K562 (cell line): ENCODE data around the gene MCC. TPM values are rescaled to one million over a fixed set of nuclear protein-coding genes. Genes with fewer than 3 reads are reported as not detected.

Experiments
- ATAC-seq: fragments of 200-7000 bp; cut with Tn5 transposase; 3 replicates; pipeline ENCODE4 v1.9.1; 2020; ENCODE audit warnings: moderate library complexity
- BruUV-seq: library from RNA; stranded (reverse); fragments of 400-500 nt; replicated peaks from 2 replicates; lab custom pipeline; 2021; lab: Mats Ljungman, UMichigan
- CTCF ChIA-PET: fragments of 300-600 bp; formaldehyde crosslinking; extraction: SDS; loops from one replicate; lab custom pipeline; 2021; ENCODE audit warnings: low intra/inter-chr PET ratio; lab: Yijun Ruan, JAX
- POLR2A ChIA-PET: fragments of 300-600, 350-650 bp; sonication (Branson Sonifier 250); formaldehyde crosslinking; extraction: SDS; loops from one replicate; lab custom pipeline; 2021; ENCODE audit warnings: antibody characterized with exemption, inconsistent platforms; lab: Yijun Ruan, JAX
- DNase-seq, 4 experiments: peaks; one replicate each; pipeline versions ENCODE4 v3.0.0 to v3.0.0-alpha.2; 2011 to 2018; ENCODE audit warnings: low spot score in 3 of 4, mixed read lengths in 3 of 4; ENCODE audit errors: extremely low read depth in 1 of 4
- FAIRE-seq: peaks from 2 replicates; lab custom pipeline; 2011; peaks lifted over from hg19 to GRCh38; lab: Jason Lieb, UNC
- H2AFZ ChIP-seq: 2 replicates; pipeline ENCODE4 v1.6.0; 2011; ENCODE audit warnings: low read depth, low read length, control low read depth, inconsistent platforms
- H3K27ac ChIP-seq: fragments of 200-600 bp; 3 replicates; pipeline ENCODE4 v1.8.0; 2011; ENCODE audit warnings: low read depth, mild to moderate bottlenecking, control low read depth, inconsistent platforms, low read length, moderate library complexity, mixed read lengths; ENCODE audit errors: extremely low read depth
- H3K27me3 ChIP-seq, 2 experiments: fragments of 300-600 bp in 1 of 2; 2 replicates in 1 of 2; 3 replicates in 1 of 2; pipeline versions ENCODE4 v1.6.0 to v1.8.0; 2011; ENCODE audit warnings: inconsistent platforms in 2 of 2, low read length in 2 of 2, mild to moderate bottlenecking in 1 of 2, mixed read lengths in 1 of 2, moderate library complexity in 1 of 2; ENCODE audit not compliant: control insufficient read depth in 2 of 2, insufficient read depth in 2 of 2
- H3K36me3 ChIP-seq: fragments of 300-600 bp; 3 replicates; pipeline ENCODE4 v1.8.0; 2011; ENCODE audit warnings: mild to moderate bottlenecking, low read length, inconsistent platforms; ENCODE audit not compliant: control insufficient read depth, insufficient read depth
- H3K4me1 ChIP-seq, 2 experiments: fragments of 200-600 bp in 1 of 2; replicated peaks in 1 of 2; 2 replicates in 1 of 2; 3 replicates in 1 of 2; pipeline versions ENCODE4 v1.5.1 to v1.8.0; 2011; ENCODE audit warnings: inconsistent platforms in 2 of 2, low read length in 2 of 2, mild to moderate bottlenecking in 1 of 2, mixed read lengths in 1 of 2, moderate library complexity in 1 of 2; ENCODE audit not compliant: control insufficient read depth in 2 of 2, insufficient read depth in 2 of 2
- H3K4me2 ChIP-seq: 2 replicates; pipeline ENCODE4 v1.6.1; 2011; ENCODE audit warnings: low read length, control low read depth, inconsistent platforms, mixed read lengths; ENCODE audit not compliant: insufficient read depth
- H3K4me3 ChIP-seq: fragments of 200-600 bp; sonication (generic), shearing (Covaris generic); 2 replicates; pipeline ENCODE4 v1.5.1; 2016; ENCODE audit warnings: control low read depth, inconsistent platforms
- H3K79me2 ChIP-seq: fragments of 200-600 bp; 3 replicates; pipeline ENCODE4 v1.8.0; 2011; ENCODE audit warnings: low read length, inconsistent platforms; ENCODE audit not compliant: control insufficient read depth, insufficient read depth
- H3K9ac ChIP-seq, 2 experiments: 2 replicates each; pipeline versions ENCODE4 v1.6.0 to v1.6.1; 2011; ENCODE audit warnings: low read depth in 2 of 2, low read length in 2 of 2, control low read depth in 1 of 2, inconsistent platforms in 1 of 2, mild to moderate bottlenecking in 1 of 2, mixed read lengths in 1 of 2; ENCODE audit not compliant: insufficient read depth in 1 of 2
- H3K9me1 ChIP-seq: one replicate; pipeline ENCODE4 v1.6.0; 2011; ENCODE audit warnings: inconsistent platforms, mild to moderate bottlenecking, low read length, moderate library complexity; ENCODE audit not compliant: control insufficient read depth, insufficient read depth
- H3K9me3 ChIP-seq: replicated peaks from 2 replicates; pipeline ENCODE4 v1.5.1; 2011; ENCODE audit warnings: low read depth, low read length, inconsistent platforms; ENCODE audit not compliant: control insufficient read depth, insufficient read depth
- H4K20me1 ChIP-seq: replicated peaks from 2 replicates; pipeline ENCODE4 v1.6.1; 2011; ENCODE audit warnings: low read length, inconsistent platforms, mixed read lengths; ENCODE audit not compliant: control insufficient read depth, insufficient read depth
- AFF1 ChIP-seq, 2 experiments: fragments of 450-650 bp; IDR thresholded peaks; 2 replicates each; pipeline ENCODE4 v1.6.1; 2018; ENCODE audit warnings: mild to moderate bottlenecking in 2 of 2, low read depth in 1 of 2; ENCODE audit not compliant: partially characterized antibody in 2 of 2
- ATF3 ChIP-seq, 2 experiments: fragments of 450-650 bp in 1 of 2; sonication (generic) in 1 of 2; formaldehyde crosslinking in 1 of 2; IDR thresholded peaks in 1 of 2; conservative IDR thresholded peaks in 1 of 2; 2 replicates each; pipeline versions ENCODE4 v1.6.1 to v1.8.1; 2016 to 2023; ENCODE audit warnings: mild to moderate bottlenecking in 2 of 2, moderate library complexity in 2 of 2, inconsistent platforms in 1 of 2, missing genetic modification reagents in 1 of 2
- C11orf30 ChIP-seq: fragments of 450-650 bp; IDR thresholded peaks from 2 replicates; pipeline ENCODE4 v1.6.1; 2016; ENCODE audit warnings: low read depth, mild to moderate bottlenecking
- KDM5B ChIP-seq: fragments of 200-600 bp; sonication (generic); IDR thresholded peaks from 2 replicates; pipeline ENCODE4 v1.6.1; 2012; ENCODE audit warnings: low read depth, mild to moderate bottlenecking, moderate library complexity, low read length, control low read depth, inconsistent platforms; ENCODE audit not compliant: insufficient replicate concordance
- MAFF ChIP-seq: IDR thresholded peaks from 2 replicates; pipeline ENCODE4 v1.6.1; 2012; ENCODE audit warnings: low read length, improper control_type of control experiment
- MAFK ChIP-seq: IDR thresholded peaks from 2 replicates; pipeline ENCODE4 v1.6.1; 2011; ENCODE audit warnings: low read length, improper control_type of control experiment
- SLC30A9 ChIP-seq: fragments of 250-450 bp; sonication (Bioruptor Pico); IDR thresholded peaks from 2 replicates; pipeline ENCODE4 v1.8.0; 2022; ENCODE audit warnings: mild to moderate bottlenecking, moderate library complexity
- SMARCC2 ChIP-seq: fragments of 450-650 bp; IDR thresholded peaks from 2 replicates; pipeline ENCODE4 v1.6.1; 2017; ENCODE audit warnings: antibody characterized with exemption, moderate library complexity, mild to moderate bottlenecking, low read depth
- TEAD4 ChIP-seq, 2 experiments: sonication (generic) in 1 of 2; formaldehyde crosslinking in 1 of 2; IDR thresholded peaks; 2 replicates each; pipeline versions ENCODE4 v1.6.1 to v1.8.0; 2012 to 2022; ENCODE audit warnings: borderline replicate concordance in 1 of 2, inconsistent platforms in 1 of 2, low read length in 1 of 2, mild to moderate bottlenecking in 1 of 2, missing genetic modification reagents in 1 of 2
- WGBS: fragments of 100-300 bp; shearing (Covaris generic); methylation state at CpG from one replicate; pipeline ENCODE4 v1.1.6; 2016; ENCODE audit warnings: low coverage, mixed read lengths; ENCODE audit not compliant: insufficient coverage; ENCODE audit errors: missing lambda C conversion rate; 5-methylcytosine and 5-hydroxymethylcytosine counted together
- in situ Hi-C: fragments of 300-500 bp; cut with MboI; formaldehyde crosslinking; loops from 4 replicates; pipeline ENCODE4 v1.15.0; 2018; ENCODE audit warnings: inconsistent platforms, mixed read lengths
- intact Hi-C: fragments of 100-400 bp; cut with micrococcal nuclease; formaldehyde crosslinking; loops from 2 replicates; pipeline ENCODE4 v1.14.2; 2022
- polyA plus RNA-seq, 8 experiments: library from polyadenylated mRNA; depleted of rRNA in 4 of 8; stranded (reverse) in 5 of 8; unstranded in 3 of 8; fragments of >200 nt; fragmentation: Nextera tagmentation in 2 of 8; fragmentation: Illumina TruSeq in 1 of 8; extraction: Ambion mirVana in 2 of 8; extraction: Trizol in 1 of 8; gene quantifications; 2 replicates each; pipeline versions ENCODE4 v1.2.1 to v1.2.3, GENCODE V29; 2011 to 2014; ENCODE audit warnings: inconsistent platforms in 1 of 8, missing spikeins in 1 of 8
- total RNA-seq, 7 experiments: library from RNA; depleted of rRNA in 6 of 7; stranded (reverse); fragments of >200 nt in 6 of 7; fragmentation: Illumina TruSeq in 2 of 7; extraction: Trizol in 2 of 7; gene quantifications; 2 replicates each; pipeline versions ENCODE4 v1.2.1 to v1.2.3, GENCODE V29; 2011 to 2021; ENCODE audit warnings: low replicate concordance in 1 of 7

The MCC gene
- total and polyA plus RNA-seq, 9 of the 15 experiments (the other 6 are each of a cell fraction or from before 2014, with no cell fraction given), result 0.04 to 0.24 (median 0.06) TPM; not detected in 1

GRCh38 chr5:113047733-113048652, 440.3 kb downstream of the MCC start:
- 24% methylated on average over 11 of the region's 11 CpGs for WGBS
- peak overlapping the region; percentile 70 for H3K4me2 ChIP-seq
- TF ChIP-seq MAFK (peak; percentile 26; the same call in 1 of the 2 replicates), MAFF (peak; percentile 24; the same call in 1 of the 2 replicates), ATF3 (IDR thresholded peaks at IDR 0.05) (no peak), ATF3 (CRISPR knock-in tag; conservative IDR thresholded peaks at IDR 0.05) (no peak), KDM5B (no peak), TEAD4 (IDR thresholded peaks at IDR 0.05; ENCODE audit: low read length) (peak; percentile 9; the same call in 1 of the 2 replicates), TEAD4 (CRISPR knock-in tag; IDR thresholded peaks at IDR 0.05; ENCODE audit: borderline replicate concordance) (no peak), AFF1 (IDR thresholded peaks at IDR 0.05; ENCODE audit: low read depth in 1 of 2, partially characterized antibody in 2 of 2) (no peak), SLC30A9 (CRISPR knock-in tag) (no peak), SMARCC2 (peak; percentile 6; the same call in 1 of the 2 replicates), C11orf30 (peak; percentile 77)

More at GRCh38 chr5:113047733-113048652, 440.3 kb downstream of the MCC start:
- CTCF ChIA-PET, result no interaction called here
- ATAC-seq (peak; percentile 41), DNase-seq (peak in 2 of 4 experiments; percentile 58 to 70), FAIRE-seq (peak; percentile 80)
- Histone ChIP-seq H3K9me1 (no peaks in the 10 kb centered on the region), H3K9me3 (no peaks in the 10 kb centered on the region), H2AFZ (peak overlapping the region; percentile 86), H3K27ac (peak overlapping the region; percentile 56), H3K9ac (peak overlapping the region in 1 of 2 experiments; percentile 40; a peak in 2 of 4 replicates), H3K4me1 (peaks cover 37 to 45% of the 10 kb centered on the region in 2 experiments), H3K79me2 (no peaks in the 10 kb centered on the region), H3K36me3 (no peaks in the 10 kb centered on the region), H3K4me3 (no peak overlapping the region), H3K27me3 (no peaks in the 10 kb centered on the region), H4K20me1 (no peaks in the 10 kb centered on the region)
- POLR2A ChIA-PET, result interaction anchor here (0.6 kb wide), 1 partner anchor 215 kb away, joined by 4 read pairs; no protein-coding TSS in a partner anchor
- in situ Hi-C loops (no loop called here), intact Hi-C loops (no loop called here)
- BruUV-seq, result no TSS peak
